NB4 (cell line): ENCODE measurements around the gene GGTA1.

Experiments
- POLR2A ChIP-seq: IDR thresholded peaks from 2 replicates; pipeline ENCODE4 v1.6.1; 2011; ENCODE audit warnings: mild to moderate bottlenecking; ENCODE audit not compliant: insufficient read length; ENCODE audit errors: extremely low read depth
- TF ChIP-seq, protein P1 (sequence below): IDR thresholded peaks from one replicate; pipeline ENCODE4 v1.5.1; 2012; ENCODE audit warnings: low read depth, low read length

DNA sequence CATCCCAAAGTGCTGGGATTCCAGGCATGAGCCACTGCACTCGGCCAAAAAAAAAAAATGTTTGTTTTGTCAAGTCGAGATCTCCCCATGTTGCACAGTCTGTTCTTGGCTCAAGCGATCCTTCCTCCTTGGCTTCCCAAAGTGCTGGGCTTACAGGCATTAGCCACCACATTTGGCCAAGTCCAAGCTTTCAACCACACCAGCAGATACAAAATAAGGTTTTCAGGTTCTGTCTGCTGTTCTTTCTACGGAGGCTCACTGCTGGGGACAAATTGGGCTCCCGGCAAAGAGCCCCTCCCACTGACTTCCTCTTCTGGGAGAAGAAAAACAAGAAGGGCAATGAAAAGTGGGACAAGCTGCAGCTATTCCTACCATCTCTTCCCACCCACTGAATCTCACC, 37.6 kb upstream of the GGTA1 start:
- TF ChIP-seq, protein P1, sequence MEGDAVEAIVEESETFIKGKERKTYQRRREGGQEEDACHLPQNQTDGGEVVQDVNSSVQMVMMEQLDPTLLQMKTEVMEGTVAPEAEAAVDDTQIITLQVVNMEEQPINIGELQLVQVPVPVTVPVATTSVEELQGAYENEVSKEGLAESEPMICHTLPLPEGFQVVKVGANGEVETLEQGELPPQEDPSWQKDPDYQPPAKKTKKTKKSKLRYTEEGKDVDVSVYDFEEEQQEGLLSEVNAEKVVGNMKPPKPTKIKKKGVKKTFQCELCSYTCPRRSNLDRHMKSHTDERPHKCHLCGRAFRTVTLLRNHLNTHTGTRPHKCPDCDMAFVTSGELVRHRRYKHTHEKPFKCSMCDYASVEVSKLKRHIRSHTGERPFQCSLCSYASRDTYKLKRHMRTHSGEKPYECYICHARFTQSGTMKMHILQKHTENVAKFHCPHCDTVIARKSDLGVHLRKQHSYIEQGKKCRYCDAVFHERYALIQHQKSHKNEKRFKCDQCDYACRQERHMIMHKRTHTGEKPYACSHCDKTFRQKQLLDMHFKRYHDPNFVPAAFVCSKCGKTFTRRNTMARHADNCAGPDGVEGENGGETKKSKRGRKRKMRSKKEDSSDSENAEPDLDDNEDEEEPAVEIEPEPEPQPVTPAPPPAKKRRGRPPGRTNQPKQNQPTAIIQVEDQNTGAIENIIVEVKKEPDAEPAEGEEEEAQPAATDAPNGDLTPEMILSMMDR, result no peak
- TF ChIP-seq POLR2A, result no peak
